Measurements from ENCODE around the gene IQUB.

The IQUB gene

DNA sequence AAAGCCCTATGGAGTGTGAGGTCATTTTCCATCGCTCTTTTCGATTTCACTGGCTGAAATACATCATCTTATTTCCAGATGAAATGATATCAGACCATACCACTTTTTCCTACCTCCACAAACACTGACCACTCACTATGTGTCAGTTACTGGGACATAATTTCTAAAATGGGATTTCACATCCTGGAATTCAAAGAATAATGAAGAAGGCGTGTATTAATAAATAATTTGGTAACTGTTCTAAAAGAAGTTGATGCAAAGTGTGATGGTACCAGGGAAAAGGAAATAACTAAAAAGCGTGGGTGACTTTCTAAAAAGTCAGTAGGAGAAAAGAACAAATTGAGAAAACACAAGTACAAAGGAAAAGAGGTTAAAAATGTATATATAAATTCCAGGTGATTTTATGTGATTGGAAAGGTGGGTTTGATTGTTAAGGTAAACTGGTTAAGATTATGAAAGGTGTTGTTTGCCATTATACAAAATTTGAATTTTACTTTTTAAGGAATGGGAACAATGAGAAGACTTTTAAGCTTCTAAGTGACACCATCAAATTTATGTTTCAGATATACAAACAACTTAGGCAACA lies 24.0 kb upstream of the IQUB start:
- Histone ChIP-seq H3K4me3 (replicated peaks; ENCODE audit: insufficient read depth, low read length) (peak overlapping the region; percentile 83), H3K27ac (replicated peaks) (peak overlapping the region; percentile 97), H3K27me3 (ENCODE audit: insufficient read depth, poor library complexity, severe bottlenecking) (no peaks in the 10 kb centered on the region)
- TF ChIP-seq, protein P1, sequence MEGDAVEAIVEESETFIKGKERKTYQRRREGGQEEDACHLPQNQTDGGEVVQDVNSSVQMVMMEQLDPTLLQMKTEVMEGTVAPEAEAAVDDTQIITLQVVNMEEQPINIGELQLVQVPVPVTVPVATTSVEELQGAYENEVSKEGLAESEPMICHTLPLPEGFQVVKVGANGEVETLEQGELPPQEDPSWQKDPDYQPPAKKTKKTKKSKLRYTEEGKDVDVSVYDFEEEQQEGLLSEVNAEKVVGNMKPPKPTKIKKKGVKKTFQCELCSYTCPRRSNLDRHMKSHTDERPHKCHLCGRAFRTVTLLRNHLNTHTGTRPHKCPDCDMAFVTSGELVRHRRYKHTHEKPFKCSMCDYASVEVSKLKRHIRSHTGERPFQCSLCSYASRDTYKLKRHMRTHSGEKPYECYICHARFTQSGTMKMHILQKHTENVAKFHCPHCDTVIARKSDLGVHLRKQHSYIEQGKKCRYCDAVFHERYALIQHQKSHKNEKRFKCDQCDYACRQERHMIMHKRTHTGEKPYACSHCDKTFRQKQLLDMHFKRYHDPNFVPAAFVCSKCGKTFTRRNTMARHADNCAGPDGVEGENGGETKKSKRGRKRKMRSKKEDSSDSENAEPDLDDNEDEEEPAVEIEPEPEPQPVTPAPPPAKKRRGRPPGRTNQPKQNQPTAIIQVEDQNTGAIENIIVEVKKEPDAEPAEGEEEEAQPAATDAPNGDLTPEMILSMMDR (IDR thresholded peaks at IDR 0.05; ENCODE audit: insufficient read depth, low read length): no peak
- no peak for TF ChIP-seq GABPA (IDR thresholded peaks at IDR 0.05; ENCODE audit: low read depth)
- no peak for TF ChIP-seq SPI1 (IDR thresholded peaks at IDR 0.05; ENCODE audit: borderline replicate concordance, low read depth)
- TF ChIP-seq POLR2AphosphoS5 (IDR thresholded peaks at IDR 0.05; ENCODE audit: low read depth): no peak
- TF ChIP-seq, protein P2, sequence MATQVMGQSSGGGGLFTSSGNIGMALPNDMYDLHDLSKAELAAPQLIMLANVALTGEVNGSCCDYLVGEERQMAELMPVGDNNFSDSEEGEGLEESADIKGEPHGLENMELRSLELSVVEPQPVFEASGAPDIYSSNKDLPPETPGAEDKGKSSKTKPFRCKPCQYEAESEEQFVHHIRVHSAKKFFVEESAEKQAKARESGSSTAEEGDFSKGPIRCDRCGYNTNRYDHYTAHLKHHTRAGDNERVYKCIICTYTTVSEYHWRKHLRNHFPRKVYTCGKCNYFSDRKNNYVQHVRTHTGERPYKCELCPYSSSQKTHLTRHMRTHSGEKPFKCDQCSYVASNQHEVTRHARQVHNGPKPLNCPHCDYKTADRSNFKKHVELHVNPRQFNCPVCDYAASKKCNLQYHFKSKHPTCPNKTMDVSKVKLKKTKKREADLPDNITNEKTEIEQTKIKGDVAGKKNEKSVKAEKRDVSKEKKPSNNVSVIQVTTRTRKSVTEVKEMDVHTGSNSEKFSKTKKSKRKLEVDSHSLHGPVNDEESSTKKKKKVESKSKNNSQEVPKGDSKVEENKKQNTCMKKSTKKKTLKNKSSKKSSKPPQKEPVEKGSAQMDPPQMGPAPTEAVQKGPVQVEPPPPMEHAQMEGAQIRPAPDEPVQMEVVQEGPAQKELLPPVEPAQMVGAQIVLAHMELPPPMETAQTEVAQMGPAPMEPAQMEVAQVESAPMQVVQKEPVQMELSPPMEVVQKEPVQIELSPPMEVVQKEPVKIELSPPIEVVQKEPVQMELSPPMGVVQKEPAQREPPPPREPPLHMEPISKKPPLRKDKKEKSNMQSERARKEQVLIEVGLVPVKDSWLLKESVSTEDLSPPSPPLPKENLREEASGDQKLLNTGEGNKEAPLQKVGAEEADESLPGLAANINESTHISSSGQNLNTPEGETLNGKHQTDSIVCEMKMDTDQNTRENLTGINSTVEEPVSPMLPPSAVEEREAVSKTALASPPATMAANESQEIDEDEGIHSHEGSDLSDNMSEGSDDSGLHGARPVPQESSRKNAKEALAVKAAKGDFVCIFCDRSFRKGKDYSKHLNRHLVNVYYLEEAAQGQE (IDR thresholded peaks at IDR 0.05; ENCODE audit: insufficient replicate concordance, low read depth): no peak
- no peak for DNase-seq (ENCODE audit: low read depth in 1 of 2, low spot score in 1 of 2)

DNA sequence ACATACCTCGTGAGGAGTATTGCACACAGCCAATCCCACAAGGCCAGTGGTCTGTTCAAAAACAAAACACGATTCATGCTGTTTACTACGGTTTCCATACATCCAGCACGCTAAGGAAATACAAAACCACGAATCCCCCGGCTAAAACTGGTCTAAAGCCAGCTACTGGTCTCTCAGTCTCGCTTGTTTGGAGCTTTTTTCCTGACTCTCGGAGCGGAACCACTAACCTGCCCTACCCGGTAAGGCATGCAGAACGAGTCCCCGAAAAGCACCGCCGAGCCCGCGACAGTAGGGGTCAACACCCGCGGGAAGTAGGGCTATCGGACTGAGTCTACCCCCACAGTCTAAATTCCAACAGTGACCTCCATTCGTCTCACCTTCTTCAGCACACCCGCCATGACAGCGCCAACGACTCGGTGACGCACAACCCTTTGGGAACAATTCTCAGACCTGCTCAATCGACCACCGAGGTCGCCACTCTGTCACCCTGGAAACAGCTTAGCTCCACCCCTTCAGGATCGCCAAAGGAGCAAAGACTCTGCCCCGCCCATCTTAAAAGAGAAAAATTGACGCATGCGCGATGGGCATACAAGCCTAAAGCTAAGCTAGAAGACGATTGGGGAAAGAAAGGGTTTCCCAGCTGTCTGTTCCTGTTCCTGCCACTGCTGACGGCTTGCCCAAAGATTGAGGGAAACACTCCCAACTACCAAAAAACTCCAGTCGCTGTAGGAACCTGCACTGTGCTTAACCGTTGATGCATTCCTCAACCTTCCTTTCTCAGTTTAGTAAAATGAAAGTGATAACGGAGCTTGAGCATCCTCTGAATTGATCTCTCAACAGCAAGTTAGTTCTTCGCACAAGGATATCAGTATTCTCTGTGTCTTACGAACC lies 23.2 kb upstream of the IQUB start, which contains the start of gene NDUFA5:
Gene NDUFA5 (minus strand): TSS at position 421 of the 891 bp plus-strand sequence. CDS start 23 bp downstream, at position 398.
- Histone ChIP-seq H3K27me3 (ENCODE audit: insufficient read depth, poor library complexity, severe bottlenecking) (no peaks in the 10 kb centered on the region), H3K27ac (replicated peaks) (peak within 1 kb of the TSS; percentile 97), H3K4me3 (replicated peaks; ENCODE audit: insufficient read depth, low read length) (peak within 1 kb of the TSS; percentile 83)
- TF ChIP-seq SPI1 (IDR thresholded peaks at IDR 0.05; ENCODE audit: borderline replicate concordance, low read depth) (no peak), POLR2AphosphoS5 (IDR thresholded peaks at IDR 0.05; ENCODE audit: low read depth) (peak; percentile 81), GABPA (IDR thresholded peaks at IDR 0.05; ENCODE audit: low read depth) (no peak)
- TF ChIP-seq, protein P2 (IDR thresholded peaks at IDR 0.05; ENCODE audit: insufficient replicate concordance, low read depth): no peak
- TF ChIP-seq, protein P1 (IDR thresholded peaks at IDR 0.05; ENCODE audit: insufficient read depth, low read length): no peak
- DNase-seq (ENCODE audit: low read depth in 1 of 2, low spot score in 1 of 2): peak; percentile 93 to 99

DNA sequence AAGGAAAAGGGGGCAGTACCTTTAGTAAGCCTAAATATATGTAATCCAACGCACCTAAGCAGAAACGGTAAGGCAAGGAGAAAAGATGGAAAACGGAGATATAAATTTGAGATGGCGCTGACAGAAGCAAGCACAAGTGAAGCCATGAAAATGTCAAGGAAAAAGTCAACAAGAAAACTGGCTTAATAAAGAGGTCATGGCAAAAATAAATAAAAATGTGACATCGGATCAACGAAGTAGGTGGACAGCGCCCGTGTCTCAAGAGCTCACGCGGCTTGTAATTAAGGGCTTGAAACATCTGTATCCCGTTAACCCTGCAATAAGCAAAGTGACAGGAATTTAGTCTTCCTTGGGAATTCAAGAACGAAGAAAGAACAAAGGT lies 22.6 kb upstream of the IQUB start:
- Histone ChIP-seq H3K27ac (replicated peaks) (peak overlapping the region; percentile 97), H3K27me3 (ENCODE audit: insufficient read depth, poor library complexity, severe bottlenecking) (no peaks in the 10 kb centered on the region), H3K4me3 (replicated peaks; ENCODE audit: insufficient read depth, low read length) (peak overlapping the region; percentile 83)
- no peak for DNase-seq (ENCODE audit: low read depth in 1 of 2, low spot score in 1 of 2)
- TF ChIP-seq POLR2AphosphoS5 (IDR thresholded peaks at IDR 0.05; ENCODE audit: low read depth) (no peak), SPI1 (IDR thresholded peaks at IDR 0.05; ENCODE audit: borderline replicate concordance, low read depth) (no peak)
- TF ChIP-seq, protein P2 (IDR thresholded peaks at IDR 0.05; ENCODE audit: insufficient replicate concordance, low read depth): peak; percentile 84

Measured in HL-60 (cell line).